B cell (primary cell): ENCODE data around the gene DNAH6.

ENCODE experiments used
- EZH2 ChIP-seq: IDR thresholded peaks from 2 replicates; pipeline ENCODE4 v1.6.1; 2012; ENCODE audit warnings: borderline replicate concordance, low read depth, mild to moderate bottlenecking, moderate library complexity, low read length; ENCODE audit not compliant: insufficient read depth, poor library complexity, severe bottlenecking
- TF ChIP-seq, protein P1 (sequence below): fragments of 200-600 bp; IDR thresholded peaks from one replicate; pipeline ENCODE4 v1.8.0; 2022; ENCODE audit warnings: antibody characterized with exemption, mild to moderate bottlenecking

DNA sequence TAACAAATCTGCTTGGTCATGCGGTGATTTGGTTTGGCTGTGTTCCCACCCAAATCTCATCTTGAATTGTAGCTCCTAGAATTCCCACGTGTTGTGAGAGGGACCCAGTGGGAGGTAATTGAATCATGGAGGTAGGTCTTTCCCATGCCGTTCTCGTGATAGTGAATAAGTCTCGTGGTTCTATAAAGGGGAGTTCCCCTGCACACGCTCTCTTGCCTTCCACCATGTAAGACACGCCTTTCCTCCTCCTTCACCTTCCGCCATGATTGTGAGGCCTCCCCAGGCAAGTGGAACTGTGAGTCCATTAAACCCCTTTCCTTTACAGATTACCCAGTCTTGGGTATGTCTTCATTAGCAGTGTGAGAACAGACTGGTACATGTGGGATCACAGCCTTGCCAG is 327.8 kb downstream of the DNAH6 start:
- TF ChIP-seq, protein P1, sequence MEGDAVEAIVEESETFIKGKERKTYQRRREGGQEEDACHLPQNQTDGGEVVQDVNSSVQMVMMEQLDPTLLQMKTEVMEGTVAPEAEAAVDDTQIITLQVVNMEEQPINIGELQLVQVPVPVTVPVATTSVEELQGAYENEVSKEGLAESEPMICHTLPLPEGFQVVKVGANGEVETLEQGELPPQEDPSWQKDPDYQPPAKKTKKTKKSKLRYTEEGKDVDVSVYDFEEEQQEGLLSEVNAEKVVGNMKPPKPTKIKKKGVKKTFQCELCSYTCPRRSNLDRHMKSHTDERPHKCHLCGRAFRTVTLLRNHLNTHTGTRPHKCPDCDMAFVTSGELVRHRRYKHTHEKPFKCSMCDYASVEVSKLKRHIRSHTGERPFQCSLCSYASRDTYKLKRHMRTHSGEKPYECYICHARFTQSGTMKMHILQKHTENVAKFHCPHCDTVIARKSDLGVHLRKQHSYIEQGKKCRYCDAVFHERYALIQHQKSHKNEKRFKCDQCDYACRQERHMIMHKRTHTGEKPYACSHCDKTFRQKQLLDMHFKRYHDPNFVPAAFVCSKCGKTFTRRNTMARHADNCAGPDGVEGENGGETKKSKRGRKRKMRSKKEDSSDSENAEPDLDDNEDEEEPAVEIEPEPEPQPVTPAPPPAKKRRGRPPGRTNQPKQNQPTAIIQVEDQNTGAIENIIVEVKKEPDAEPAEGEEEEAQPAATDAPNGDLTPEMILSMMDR, result no peak
- no peak for TF ChIP-seq EZH2
